Lower lobe of right lung (tissue), 2 donors: Measurements from ENCODE around the gene KLC3. TPM values are rescaled to one million over a fixed set of nuclear protein-coding genes. Genes with fewer than 3 reads are reported as not detected.

Experiments
- ATAC-seq, 2 donors: fragments of 200-7000 bp; cut with Tn5 transposase; one replicate each; pipeline ENCODE4 v1.9.1; 2020 to 2022; ENCODE audit warnings: mild to moderate bottlenecking in 2 of 2, moderate library complexity in 2 of 2
- DNase-seq: peaks from one replicate; pipeline ENCODE4 v3.0.0-alpha.2; 2020
- H3K27ac ChIP-seq: fragments of 200-600 bp; one replicate; pipeline ENCODE4 v1.8.0; 2022
- H3K27me3 ChIP-seq: fragments of 200-600 bp; one replicate; pipeline ENCODE4 v1.8.0; 2022; ENCODE audit warnings: low read depth
- H3K36me3 ChIP-seq: fragments of 200-600 bp; one replicate; pipeline ENCODE4 v1.8.0; 2022; ENCODE audit warnings: mild to moderate bottlenecking
- H3K4me1 ChIP-seq: fragments of 200-600 bp; one replicate; pipeline ENCODE4 v1.8.0; 2022
- H3K4me3 ChIP-seq: fragments of 200-600 bp; one replicate; pipeline ENCODE4 v1.8.0; 2022; ENCODE audit warnings: mild to moderate bottlenecking
- H3K9me3 ChIP-seq: fragments of 200-600 bp; one replicate; pipeline ENCODE4 v1.8.0; 2022
- intact Hi-C: fragments of 100-400 bp; cut with DNase I; formaldehyde crosslinking; loops from one replicate; pipeline ENCODE4 v1.11.0; 2022
- long read RNA-seq: library from polyadenylated mRNA; unstranded; transcript quantifications from one replicate; pipeline ENCODE4 v2.0.0, GENCODE V29; 2021
- total RNA-seq: library from RNA; stranded (reverse); fragmentation: NEBNext Ultra II Directional; extraction: Animal tissue kit (Norgen Biotek cat#: 25700); gene quantifications from one replicate; pipeline ENCODE4 v1.2.1, GENCODE V29; 2021
- TF ChIP-seq, protein P1 (sequence below): fragments of 200-600 bp; IDR thresholded peaks from one replicate; pipeline ENCODE4 v1.8.0; 2022; ENCODE audit warnings: antibody characterized with exemption, mild to moderate bottlenecking
- donor health status: DM: no; HTN: yes; CAD: no; lungs with severe emphysema.

Gene KLC3
- 1.4 TPM for total RNA-seq
- long read RNA-seq, partial matches to known transcripts, result 0 of 4 reads
- long read RNA-seq, other reads (novel, unspliced or antisense), result 1 of 4 reads

DNA sequence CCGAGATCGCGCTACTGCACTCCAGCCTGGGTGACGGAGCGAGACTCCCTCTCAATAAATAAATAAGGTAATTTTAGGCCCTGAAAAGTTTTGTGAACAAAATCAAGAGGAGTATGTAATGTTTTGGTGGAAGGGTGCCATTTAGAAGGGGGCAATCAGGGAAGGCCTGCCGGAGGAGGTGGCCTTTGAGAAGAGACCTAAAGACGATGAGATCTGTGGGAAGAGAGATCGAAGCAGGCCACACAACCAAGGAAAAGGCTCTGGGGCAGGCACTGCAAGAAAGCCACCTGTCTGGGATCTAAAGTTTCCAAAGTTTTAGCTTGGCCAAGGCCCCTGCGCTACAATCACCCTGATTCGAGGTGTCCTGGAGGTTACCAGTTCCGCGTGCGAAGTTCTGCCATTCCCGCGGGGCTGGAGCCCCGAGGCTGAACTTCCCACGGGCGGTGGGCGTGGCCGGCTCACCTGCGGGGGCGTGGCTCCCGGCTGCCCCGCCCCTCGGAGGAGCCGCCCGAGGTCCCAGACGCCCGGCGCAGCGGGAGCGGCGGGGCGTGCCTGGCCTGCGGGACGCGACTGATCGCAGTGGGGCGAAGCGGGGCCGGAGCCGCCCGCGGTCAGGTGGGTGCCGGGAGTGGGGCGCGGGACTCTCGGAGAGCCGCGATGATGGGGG lies at the start of gene KLC3:
TSS of gene KLC3 (plus strand) at position 519 of the 667 bp plus-strand sequence. CDS start 4,792 bp downstream, outside the sequence.
- TF ChIP-seq, protein P1, sequence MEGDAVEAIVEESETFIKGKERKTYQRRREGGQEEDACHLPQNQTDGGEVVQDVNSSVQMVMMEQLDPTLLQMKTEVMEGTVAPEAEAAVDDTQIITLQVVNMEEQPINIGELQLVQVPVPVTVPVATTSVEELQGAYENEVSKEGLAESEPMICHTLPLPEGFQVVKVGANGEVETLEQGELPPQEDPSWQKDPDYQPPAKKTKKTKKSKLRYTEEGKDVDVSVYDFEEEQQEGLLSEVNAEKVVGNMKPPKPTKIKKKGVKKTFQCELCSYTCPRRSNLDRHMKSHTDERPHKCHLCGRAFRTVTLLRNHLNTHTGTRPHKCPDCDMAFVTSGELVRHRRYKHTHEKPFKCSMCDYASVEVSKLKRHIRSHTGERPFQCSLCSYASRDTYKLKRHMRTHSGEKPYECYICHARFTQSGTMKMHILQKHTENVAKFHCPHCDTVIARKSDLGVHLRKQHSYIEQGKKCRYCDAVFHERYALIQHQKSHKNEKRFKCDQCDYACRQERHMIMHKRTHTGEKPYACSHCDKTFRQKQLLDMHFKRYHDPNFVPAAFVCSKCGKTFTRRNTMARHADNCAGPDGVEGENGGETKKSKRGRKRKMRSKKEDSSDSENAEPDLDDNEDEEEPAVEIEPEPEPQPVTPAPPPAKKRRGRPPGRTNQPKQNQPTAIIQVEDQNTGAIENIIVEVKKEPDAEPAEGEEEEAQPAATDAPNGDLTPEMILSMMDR, result no peak
- DNase-seq (peak; percentile 59), ATAC-seq (peak; percentile 85 to 91)
- peaks cover 24% of the 10 kb centered on the region for H3K27me3 ChIP-seq
- H3K27ac ChIP-seq, result no peak within 1 kb of the TSS
- intact Hi-C loops, result no loop called here
- H3K9me3 ChIP-seq, result no peaks in the 10 kb centered on the region
- peak within 1 kb of the TSS; percentile 45 for H3K4me3 ChIP-seq
- H3K4me1 ChIP-seq, result peaks cover 5% of the 10 kb centered on the region
- no peaks in the 10 kb centered on the region for H3K36me3 ChIP-seq

DNA sequence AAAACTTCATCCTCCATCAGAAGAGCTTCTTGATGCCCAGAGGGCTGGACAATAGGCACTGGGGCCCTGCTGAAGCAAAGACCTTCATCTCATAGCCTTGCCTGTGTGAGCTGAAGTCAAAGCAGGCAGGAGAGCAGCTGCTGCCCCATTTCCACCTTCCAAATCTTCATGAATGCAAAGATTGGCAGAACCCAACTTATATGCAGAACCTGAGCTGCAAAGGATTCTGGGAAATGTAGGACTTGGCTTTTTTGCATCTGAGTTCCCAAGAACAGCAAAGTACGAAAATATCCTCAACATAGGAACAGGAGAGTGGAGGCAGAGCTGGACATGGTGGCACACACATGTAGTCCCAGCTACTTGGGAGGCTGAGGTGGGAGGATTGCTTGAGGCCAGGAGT lies 48.7 kb upstream of the KLC3 start:
- intact Hi-C loops, result no loop called here
- H3K4me3 ChIP-seq, result no peak overlapping the region
- no peaks in the 10 kb centered on the region for H3K4me1 ChIP-seq
- H3K9me3 ChIP-seq, result no peaks in the 10 kb centered on the region
- TF ChIP-seq, protein P1, result no peak
- H3K27me3 ChIP-seq, result no peaks in the 10 kb centered on the region
- peaks cover 69% of the 10 kb centered on the region for H3K36me3 ChIP-seq
- H3K27ac ChIP-seq, result no peak overlapping the region
- DNase-seq (no peak), ATAC-seq (no peak)

DNA sequence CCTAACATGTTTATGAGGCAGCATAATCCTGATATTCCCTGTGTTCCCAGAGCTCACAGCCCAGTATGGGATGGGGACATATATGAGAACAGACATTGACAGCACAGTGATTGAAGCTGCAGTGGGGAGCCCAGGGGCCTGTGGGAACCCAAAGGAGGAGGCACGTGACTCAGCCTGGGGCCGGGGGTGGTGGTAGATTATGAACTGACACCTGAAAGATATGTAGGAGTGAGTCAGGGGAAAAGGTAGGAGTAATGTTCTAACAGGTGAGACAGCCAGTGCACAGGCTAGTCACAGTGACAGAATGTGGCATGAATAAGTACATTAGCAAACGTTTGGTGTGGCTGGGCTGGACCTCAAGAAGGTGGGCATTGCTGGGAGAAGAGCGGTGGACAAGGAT lies 46.9 kb upstream of the KLC3 start:
- H3K27me3 ChIP-seq, result no peaks in the 10 kb centered on the region
- H3K4me3 ChIP-seq, result no peak overlapping the region
- H3K4me1 ChIP-seq, result no peaks in the 10 kb centered on the region
- intact Hi-C loops, result no loop called here
- DNase-seq (no peak), ATAC-seq (no peak)
- no peaks in the 10 kb centered on the region for H3K9me3 ChIP-seq
- H3K36me3 ChIP-seq, result peaks cover 61% of the 10 kb centered on the region
- no peak overlapping the region for H3K27ac ChIP-seq
- TF ChIP-seq, protein P1, result no peak

DNA sequence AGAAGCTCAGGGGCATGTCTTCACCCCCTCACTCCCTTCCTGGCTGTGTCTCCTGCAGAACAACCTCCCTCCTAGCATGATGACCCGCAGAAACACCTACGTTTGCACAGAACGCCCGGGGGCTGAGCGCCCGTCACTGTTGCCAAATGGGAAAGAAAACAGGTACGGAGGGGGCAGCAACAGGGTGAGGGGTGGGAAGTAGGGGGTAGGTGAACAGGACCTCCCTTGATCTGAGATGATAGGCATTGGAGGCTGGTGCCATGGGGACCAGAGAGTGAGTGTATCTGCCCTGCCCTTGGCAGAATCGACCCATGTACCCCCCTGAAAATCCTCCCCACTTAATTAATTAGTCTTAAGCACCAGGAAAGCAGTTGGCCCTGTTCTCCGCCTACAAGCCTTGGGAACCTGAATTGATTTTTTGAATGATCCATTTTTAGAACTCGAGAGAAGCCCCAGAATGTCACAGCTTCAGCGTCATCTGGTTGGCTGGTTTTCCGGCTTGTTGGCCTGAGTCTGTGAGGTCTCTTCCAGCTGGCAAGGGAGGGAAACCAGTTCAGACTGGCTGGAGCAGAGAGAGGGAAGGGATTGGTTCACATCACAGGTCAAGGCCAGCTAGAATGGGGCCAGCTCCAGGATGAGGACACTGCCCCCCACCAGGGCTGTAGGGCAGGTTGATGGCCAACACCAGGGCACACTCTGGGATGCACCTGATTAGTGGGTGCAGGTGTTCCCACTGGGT lies 46.1 kb upstream of the KLC3 start:
- no peak for DNase-seq
- Histone ChIP-seq H3K27ac (no peak overlapping the region), H3K4me3 (no peak overlapping the region), H3K4me1 (no peaks in the 10 kb centered on the region), H3K9me3 (no peaks in the 10 kb centered on the region), H3K27me3 (no peaks in the 10 kb centered on the region), H3K36me3 (peaks cover 60% of the 10 kb centered on the region)
- intact Hi-C loops, result no loop called here
- TF ChIP-seq, protein P1, result no peak
- peak in 1 of 2 donors; percentile 7 for ATAC-seq

DNA sequence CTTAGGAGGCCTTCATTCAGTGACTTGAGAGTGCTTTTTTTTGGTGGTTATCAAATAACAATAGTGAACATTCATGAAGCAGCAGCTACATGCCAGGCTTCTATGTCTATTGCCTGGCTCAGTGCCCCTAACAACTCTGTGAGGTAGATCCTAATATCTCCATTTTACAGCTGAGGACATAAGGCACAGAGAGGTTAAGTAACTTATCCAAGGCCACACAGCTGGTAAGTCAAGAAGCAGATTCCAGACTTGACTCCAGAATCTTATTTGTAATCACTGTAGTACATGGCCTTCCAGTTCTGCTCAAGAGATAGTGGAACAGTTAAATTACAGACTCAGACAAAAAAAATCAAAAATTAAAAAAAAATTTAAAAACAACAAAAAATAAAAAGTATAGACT lies 44.7 kb upstream of the KLC3 start:
- intact Hi-C loops, result no loop called here
- TF ChIP-seq, protein P1, result no peak
- Histone ChIP-seq H3K4me1 (no peaks in the 10 kb centered on the region), H3K9me3 (no peaks in the 10 kb centered on the region), H3K4me3 (no peak overlapping the region), H3K27me3 (no peaks in the 10 kb centered on the region), H3K27ac (no peak overlapping the region), H3K36me3 (peaks cover 60% of the 10 kb centered on the region)
- ATAC-seq, result no peak
- DNase-seq, result no peak
